Ascending aorta (tissue), 2 donors: ENCODE results near the gene SPSB1. TPM values are rescaled to one million over a fixed set of nuclear protein-coding genes. Genes with fewer than 3 reads are reported as not detected.

Source experiments
- DNase-seq, 2 donors: peaks; one replicate each; pipeline ENCODE4 v3.0.0-alpha.2; 2019; ENCODE audit warnings: low spot score in 2 of 2
- H3K27ac ChIP-seq, 2 donors: fragments of 200-600 bp; sonication (generic); one replicate each; pipeline ENCODE4 v1.5.1; 2016 to 2017; ENCODE audit warnings: mild to moderate bottlenecking in 1 of 2
- H3K27me3 ChIP-seq: fragments of 200-600 bp; sonication (generic); one replicate; pipeline ENCODE4 v1.5.1; 2017
- H3K36me3 ChIP-seq, 2 donors: fragments of 200-600 bp; sonication (generic); one replicate each; pipeline ENCODE4 v1.5.1; 2016
- H3K4me1 ChIP-seq, 2 donors: fragments of 200-600 bp; sonication (generic); one replicate each; pipeline ENCODE4 v1.5.1; 2016 to 2017; ENCODE audit warnings: mild to moderate bottlenecking in 1 of 2
- H3K4me3 ChIP-seq, 2 donors: fragments of 200-600 bp; sonication (generic); one replicate each; pipeline ENCODE4 v1.5.1; 2016 to 2017; ENCODE audit warnings: mild to moderate bottlenecking in 1 of 2
- H3K9me3 ChIP-seq, 2 donors: fragments of 200-600 bp; sonication (generic); one replicate each; pipeline ENCODE4 v1.5.1; 2016
- CTCF ChIP-seq, 3 experiments: fragments of 200-600 bp in 2 of 3; fragments of 450-650 bp in 1 of 3; sonication (generic) in 2 of 3; IDR thresholded peaks; one replicate each; pipeline ENCODE4 v1.5.1; 2016 to 2019; ENCODE audit warnings: antibody characterized with exemption in 3 of 3, mild to moderate bottlenecking in 1 of 3, moderate library complexity in 1 of 3
- intact Hi-C: fragments of 100-400 bp; cut with DNase I; formaldehyde crosslinking; loops from one replicate; pipeline ENCODE4 v1.15.1; 2023
- total RNA-seq: library from RNA; depleted of rRNA; stranded (reverse); fragments of >200 nt; gene quantifications from one replicate; pipeline ENCODE4 v1.1.0, GENCODE V29; 2016

Gene SPSB1
- total RNA-seq, 1 donor from 2014 or later = 64.9 TPM

- no peak for DNase-seq
- Histone ChIP-seq H3K9me3 (no peaks in the 10 kb centered on the region), H3K27me3 (no peaks in the 10 kb centered on the region), H3K4me1 (peaks cover 30 to 61% of the 10 kb centered on the region in 2 donors), H3K4me3 (no peak overlapping the region), H3K36me3 (peaks cover 0 to 4% of the 10 kb centered on the region in 2 donors), H3K27ac (peak overlapping the region in 1 of 2 donors; percentile 84)
- no peak for TF ChIP-seq CTCF (IDR thresholded peaks at IDR 0.05)
- intact Hi-C loops = no loop called here
These were observed 48.2 kb downstream of the SPSB1 start for GRCh38 chr1:9340864-9341263.

GRCh38 chr1:9341301-9341845 lies 48.7 kb downstream of the SPSB1 start:
- no peak for DNase-seq
- Histone ChIP-seq H3K36me3 (peaks cover 0 to 4% of the 10 kb centered on the region in 2 donors), H3K27me3 (no peaks in the 10 kb centered on the region), H3K4me3 (no peak overlapping the region), H3K27ac (peak overlapping the region in 1 of 2 donors; percentile 84), H3K4me1 (peaks cover 30 to 64% of the 10 kb centered on the region in 2 donors), H3K9me3 (no peaks in the 10 kb centered on the region)
- no peak for TF ChIP-seq CTCF (IDR thresholded peaks at IDR 0.05)
- intact Hi-C loops = no loop called here

GRCh38 chr1:9343269-9343668 lies 50.6 kb downstream of the SPSB1 start:
- no peak for TF ChIP-seq CTCF (IDR thresholded peaks at IDR 0.05)
- Histone ChIP-seq H3K36me3 (no peaks in the 10 kb centered on the region), H3K27me3 (no peaks in the 10 kb centered on the region), H3K9me3 (no peaks in the 10 kb centered on the region), H3K4me1 (peaks cover 21 to 45% of the 10 kb centered on the region in 2 donors), H3K27ac (no peak overlapping the region), H3K4me3 (no peak overlapping the region)
- DNase-seq = no peak
- intact Hi-C loops = no loop called here

GRCh38 chr1:9344426-9345200 lies 51.9 kb downstream of the SPSB1 start:
- no peak for TF ChIP-seq CTCF (IDR thresholded peaks at IDR 0.05)
- H3K27me3 ChIP-seq = no peaks in the 10 kb centered on the region
- H3K4me1 ChIP-seq = peaks cover 10 to 36% of the 10 kb centered on the region in 2 donors
- H3K27ac ChIP-seq = peak overlapping the region; percentile 55 to 67
- H3K36me3 ChIP-seq = no peaks in the 10 kb centered on the region
- intact Hi-C loops = no loop called here
- no peak for DNase-seq
- H3K9me3 ChIP-seq = no peaks in the 10 kb centered on the region
- H3K4me3 ChIP-seq = no peak overlapping the region

GRCh38 chr1:9345471-9345870 lies 52.8 kb downstream of the SPSB1 start:
- no peak for TF ChIP-seq CTCF (IDR thresholded peaks at IDR 0.05)
- no peak overlapping the region for H3K4me3 ChIP-seq
- peaks cover 7 to 34% of the 10 kb centered on the region in 2 donors for H3K4me1 ChIP-seq
- peak overlapping the region; percentile 55 to 67 for H3K27ac ChIP-seq
- no peaks in the 10 kb centered on the region for H3K27me3 ChIP-seq
- no peaks in the 10 kb centered on the region for H3K36me3 ChIP-seq
- no peak for DNase-seq
- intact Hi-C loops = no loop called here
- no peaks in the 10 kb centered on the region for H3K9me3 ChIP-seq
